ENCODE measurements around the gene ANO10. TPM values are rescaled to one million over a fixed set of nuclear protein-coding genes. Genes with fewer than 3 reads are reported as not detected.

The ANO10 gene
- total and polyA plus RNA-seq, 2 donors (not counting 3 experiments of a cell fraction or from before 2014, with no cell fraction given) = 28.4 to 45.8 TPM

DNA sequence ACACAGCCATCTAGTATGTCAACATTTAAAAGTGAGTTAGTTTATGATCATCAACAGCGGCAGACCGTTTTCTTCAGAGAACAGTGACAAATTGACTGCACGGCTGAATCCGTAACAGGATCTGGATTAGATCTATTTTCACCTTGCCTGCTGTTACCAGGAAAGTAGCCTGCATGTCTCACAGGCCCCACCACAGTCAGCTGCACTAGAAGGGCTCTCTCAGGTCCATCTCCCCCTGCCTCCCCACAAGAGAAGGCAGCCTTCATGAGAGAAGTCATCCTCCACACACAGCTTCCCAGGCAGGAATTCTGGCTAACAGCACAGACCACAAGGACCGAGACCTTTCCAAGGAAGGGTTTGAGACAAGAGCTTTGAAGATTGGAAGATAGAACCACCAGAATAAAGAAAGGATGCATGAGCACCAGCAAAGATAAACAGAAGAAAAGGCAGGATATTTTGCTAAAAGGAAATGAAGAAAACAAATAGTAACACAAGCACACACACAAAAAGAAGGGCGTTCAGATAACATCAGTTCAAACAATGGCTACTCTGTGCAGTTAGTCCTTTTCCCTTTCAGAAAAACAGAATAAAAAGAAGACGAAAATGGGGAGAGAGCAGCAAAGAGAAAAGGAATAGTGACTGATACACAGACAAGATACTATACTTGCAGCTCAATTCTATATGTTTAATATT lies 208.0 kb downstream of the ANO10 start:
- Histone ChIP-seq H3K9me3 (replicated peaks; ENCODE audit: control insufficient read depth, insufficient read depth, low read length) (no peaks in the 10 kb centered on the region), H4K20me1 (replicated peaks; ENCODE audit: control insufficient read depth, extremely low read depth, insufficient read depth, low read length) (no peaks in the 10 kb centered on the region), H3K9ac (replicated peaks; ENCODE audit: extremely low read depth, insufficient read depth, low read length) (peak overlapping the region; percentile 30), H3K4me3 (replicated peaks in 1 of 3; ENCODE audit: insufficient read depth in 1 of 3, low read depth in 1 of 3, low read length in 3 of 3) (no peak overlapping the region), H3K9me1 (replicated peaks; ENCODE audit: control insufficient read depth, extremely low read depth, insufficient read depth, low read length) (no peaks in the 10 kb centered on the region), H3K36me3 (ENCODE audit: control insufficient read depth in 2 of 2, extremely low read depth in 1 of 2, insufficient read depth in 2 of 2, low read length in 2 of 2) (no peaks in the 10 kb centered on the region), H3K27ac (ENCODE audit: insufficient read depth, low read depth, low read length) (peak overlapping the region; percentile 55), H3K79me2 (ENCODE audit: control insufficient read depth, insufficient read depth, low read length) (peaks cover 2% of the 10 kb centered on the region), H3K4me2 (ENCODE audit: insufficient read depth, low read length) (peak overlapping the region; percentile 22), H3K27me3 (ENCODE audit: control insufficient read depth in 2 of 2, insufficient read depth in 2 of 2, low read length in 2 of 2) (no peaks in the 10 kb centered on the region), H3K4me1 (ENCODE audit: control insufficient read depth, extremely low read depth, insufficient read depth, low read length) (peaks cover 37% of the 10 kb centered on the region), H2AFZ (ENCODE audit: low read depth, low read length) (peak overlapping the region; percentile 39)
- ChIA-PET CTCF (interaction anchor here (0.7 to 1.2 kb wide), 7 partner anchors 9 to 96 kb away, joined by 3 to 10 read pairs (median 3); no protein-coding TSS in a partner anchor), POLR2A (no interaction called here)
- intact Hi-C loops (cut with micrococcal nuclease) = loop anchor here (1.0 kb wide), 1 partner anchor 20 kb away; no protein-coding TSS in a partner anchor
- dilution Hi-C loops (cut with MboI; ENCODE audit: extremely low pct_ligation_motif_present, low sequenced_read_pairs) = no loop called here
- BruUV-seq (replicated peaks) = no TSS peak
- DNase-seq (ENCODE audit: low read depth, low spot score) = peak; percentile 80
- FAIRE-seq = peak; percentile 64
- TF ChIP-seq MYC (IDR thresholded peaks at IDR 0.05; ENCODE audit: low read depth, low read length) = no peak
- peak; percentile 83 for TF ChIP-seq GATA2 (IDR thresholded peaks at IDR 0.05; ENCODE audit: insufficient read depth, insufficient read length, low read depth, low read length)
- peak in 1 of 2 donors; percentile 28 for TF ChIP-seq CTCF (IDR thresholded peaks at IDR 0.05; ENCODE audit: extremely low read depth in 1 of 2, insufficient read depth in 1 of 2, low read depth in 1 of 2, low read length in 2 of 2)
- TF ChIP-seq FOS (IDR thresholded peaks at IDR 0.05; ENCODE audit: borderline replicate concordance, insufficient read depth, low read length) = no peak

GRCh38 chr3:43411429-43411828 lies 210.4 kb downstream of the ANO10 start:
- H3K9me1 ChIP-seq (replicated peaks; ENCODE audit: control insufficient read depth, extremely low read depth, insufficient read depth, low read length) = no peaks in the 10 kb centered on the region
- H3K4me2 ChIP-seq (ENCODE audit: insufficient read depth, low read length) = no peak overlapping the region
- no peaks in the 10 kb centered on the region for H3K9me3 ChIP-seq (replicated peaks; ENCODE audit: control insufficient read depth, insufficient read depth, low read length)
- H4K20me1 ChIP-seq (replicated peaks; ENCODE audit: control insufficient read depth, extremely low read depth, insufficient read depth, low read length) = no peaks in the 10 kb centered on the region
- peaks cover 2% of the 10 kb centered on the region for H3K79me2 ChIP-seq (ENCODE audit: control insufficient read depth, insufficient read depth, low read length)
- H3K27me3 ChIP-seq (ENCODE audit: control insufficient read depth in 2 of 2, insufficient read depth in 2 of 2, low read length in 2 of 2) = no peaks in the 10 kb centered on the region
- ChIA-PET CTCF (interaction anchor here (0.7 to 1.3 kb wide), 3 partner anchors 9 to 92 kb away, joined by 3 to 6 read pairs (median 3); no protein-coding TSS in a partner anchor), POLR2A (no interaction called here)
- peaks cover 29% of the 10 kb centered on the region for H3K4me1 ChIP-seq (ENCODE audit: control insufficient read depth, extremely low read depth, insufficient read depth, low read length)
- intact Hi-C loops (cut with micrococcal nuclease) = no loop called here
- no peak overlapping the region for H3K27ac ChIP-seq (ENCODE audit: insufficient read depth, low read depth, low read length)
- no peaks in the 10 kb centered on the region for H3K36me3 ChIP-seq (ENCODE audit: control insufficient read depth in 2 of 2, extremely low read depth in 1 of 2, insufficient read depth in 2 of 2, low read length in 2 of 2)
- H2AFZ ChIP-seq (ENCODE audit: low read depth, low read length) = no peak overlapping the region
- H3K4me3 ChIP-seq (replicated peaks in 1 of 3; ENCODE audit: insufficient read depth in 1 of 3, low read depth in 1 of 3, low read length in 3 of 3) = no peak overlapping the region
- dilution Hi-C loops (cut with MboI; ENCODE audit: extremely low pct_ligation_motif_present, low sequenced_read_pairs) = no loop called here
- DNase-seq (ENCODE audit: low read depth, low spot score) (no peak), FAIRE-seq (no peak)
- BruUV-seq (replicated peaks) = no TSS peak
- TF ChIP-seq FOS (IDR thresholded peaks at IDR 0.05; ENCODE audit: borderline replicate concordance, insufficient read depth, low read length) (no peak), CTCF (IDR thresholded peaks at IDR 0.05; ENCODE audit: extremely low read depth in 1 of 2, insufficient read depth in 1 of 2, low read depth in 1 of 2, low read length in 2 of 2) (no peak), EZH2 (IDR thresholded peaks at IDR 0.05; ENCODE audit: borderline replicate concordance, low read depth, low read length, severe bottlenecking) (no peak), GATA2 (IDR thresholded peaks at IDR 0.05; ENCODE audit: insufficient read depth, insufficient read length, low read depth, low read length) (no peak), POLR2A (IDR thresholded peaks at IDR 0.05; ENCODE audit: low read depth, low read length) (no peak), POLR2AphosphoS5 (IDR thresholded peaks at IDR 0.05; ENCODE audit: insufficient read depth, low read depth, low read length) (no peak), MYC (IDR thresholded peaks at IDR 0.05; ENCODE audit: low read depth, low read length) (no peak), JUN (IDR thresholded peaks at IDR 0.05; ENCODE audit: borderline replicate concordance, insufficient read depth, insufficient read length, low read depth) (no peak)
- TF ChIP-seq, protein P1, sequence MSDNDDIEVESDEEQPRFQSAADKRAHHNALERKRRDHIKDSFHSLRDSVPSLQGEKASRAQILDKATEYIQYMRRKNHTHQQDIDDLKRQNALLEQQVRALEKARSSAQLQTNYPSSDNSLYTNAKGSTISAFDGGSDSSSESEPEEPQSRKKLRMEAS (IDR thresholded peaks at IDR 0.05; ENCODE audit: insufficient read depth, insufficient read length) = no peak
- H3K9ac ChIP-seq (replicated peaks; ENCODE audit: extremely low read depth, insufficient read depth, low read length) = no peak overlapping the region
